Panc1 (cell line): Measurements from ENCODE around the gene ARHGAP44. TPM values are rescaled to one million over a fixed set of nuclear protein-coding genes. Genes with fewer than 3 reads are reported as not detected.

ENCODE experiments used
- ATAC-seq: fragments of 200-7000 bp; cut with Tn5 transposase; 2 replicates; pipeline ENCODE4 v1.9.1; 2020; ENCODE audit warnings: mild to moderate bottlenecking, moderate library complexity
- BruUV-seq: library from RNA; stranded (reverse); fragments of 400-500 nt; replicated peaks from 2 replicates; lab custom pipeline; 2021; lab: Mats Ljungman, UMichigan
- CTCF ChIA-PET: fragments of 300-600 bp; sonication (Branson Sonifier 250); formaldehyde crosslinking; loops from one replicate; lab custom pipeline; 2022; ENCODE audit warnings: antibody characterized with exemption; lab: Charles Lee
- POLR2A ChIA-PET: fragments of 300-600 bp; sonication (Branson Sonifier 250); formaldehyde crosslinking; loops from one replicate; lab custom pipeline; 2022; ENCODE audit warnings: antibody characterized with exemption; lab: Charles Lee
- DNase-seq: peaks from one replicate; pipeline ENCODE4 v3.0.0-alpha.2; 2010; ENCODE audit warnings: low read depth, low spot score
- H3K27ac ChIP-seq: 2 replicates; pipeline ENCODE4 v1.5.1; 2011; ENCODE audit warnings: mild to moderate bottlenecking, low read length, inconsistent platforms
- H3K27me3 ChIP-seq: fragments of 200-500 bp; sonication (Bioruptor generic); 2 replicates; pipeline ENCODE4 v1.6.0; 2014; ENCODE audit warnings: low read length, inconsistent platforms; ENCODE audit not compliant: control insufficient read depth, insufficient read depth
- H3K36me3 ChIP-seq: fragments of 200-500 bp; sonication (Bioruptor generic); 2 replicates; pipeline ENCODE4 v1.5.1; 2014; ENCODE audit warnings: inconsistent platforms, mild to moderate bottlenecking, low read length, moderate library complexity; ENCODE audit not compliant: control insufficient read depth, insufficient read depth
- H3K4me1 ChIP-seq: 2 replicates; pipeline ENCODE4 v1.5.1; 2011; ENCODE audit warnings: inconsistent platforms, mild to moderate bottlenecking, low read length, moderate library complexity; ENCODE audit not compliant: control insufficient read depth, insufficient read depth
- H3K4me3 ChIP-seq, 2 experiments: 2 replicates each; pipeline ENCODE4 v1.5.1; 2011 to 2012; ENCODE audit warnings: low read depth in 2 of 2, low read length in 2 of 2, mild to moderate bottlenecking in 2 of 2, inconsistent platforms in 1 of 2, moderate library complexity in 1 of 2
- H3K9me3 ChIP-seq: fragments of 200-500 bp; sonication (Bioruptor generic); 2 replicates; pipeline ENCODE4 v1.5.1; 2014; ENCODE audit warnings: low read depth, mild to moderate bottlenecking, inconsistent platforms, low read length, moderate library complexity; ENCODE audit not compliant: control insufficient read depth, insufficient read depth
- CTCF ChIP-seq: fragments of 450-650 bp; IDR thresholded peaks from 2 replicates; pipeline ENCODE4 v1.5.1; 2017; ENCODE audit warnings: mild to moderate bottlenecking
- POLR2AphosphoS5 ChIP-seq: IDR thresholded peaks from 2 replicates; pipeline ENCODE4 v1.6.1; 2012; ENCODE audit warnings: mild to moderate bottlenecking, low read depth, low read length, moderate library complexity
- REST ChIP-seq, 2 experiments: IDR thresholded peaks; 2 replicates each; pipeline ENCODE4 v1.6.1; 2011 to 2012; ENCODE audit warnings: low read depth in 2 of 2, control low read depth in 1 of 2, low read length in 1 of 2, mild to moderate bottlenecking in 1 of 2, moderate library complexity in 1 of 2; ENCODE audit not compliant: insufficient read depth in 1 of 2
- SIN3A ChIP-seq: IDR thresholded peaks from 2 replicates; pipeline ENCODE4 v1.6.1; 2012; ENCODE audit warnings: low read depth, mild to moderate bottlenecking, low read length, moderate library complexity, borderline replicate concordance; ENCODE audit not compliant: insufficient read depth
- TCF7L2 ChIP-seq: IDR thresholded peaks from 2 replicates; pipeline ENCODE4 v1.6.1; 2011; ENCODE audit warnings: mild to moderate bottlenecking, low read depth, low read length, inconsistent platforms
- in situ Hi-C: cut with HindIII; loops from 2 replicates; pipeline ENCODE4 v1.10.0; 2016; ENCODE audit warnings: low sequenced_read_pairs, low pct_unique_long_range_greater_than_20kb
- intact Hi-C: fragments of 100-400 bp; cut with micrococcal nuclease; formaldehyde crosslinking; loops from one replicate; pipeline ENCODE4 v1.10.0; 2022; ENCODE audit not compliant: unreplicated experiment
- total RNA-seq: library from RNA; stranded (reverse); gene quantifications from one replicate; pipeline ENCODE4 v1.2.1, GENCODE V29; 2021; ENCODE audit not compliant: unreplicated experiment

Gene ARHGAP44
- total RNA-seq, 1 experiment from 2014 or later = 0.80 TPM

DNA sequence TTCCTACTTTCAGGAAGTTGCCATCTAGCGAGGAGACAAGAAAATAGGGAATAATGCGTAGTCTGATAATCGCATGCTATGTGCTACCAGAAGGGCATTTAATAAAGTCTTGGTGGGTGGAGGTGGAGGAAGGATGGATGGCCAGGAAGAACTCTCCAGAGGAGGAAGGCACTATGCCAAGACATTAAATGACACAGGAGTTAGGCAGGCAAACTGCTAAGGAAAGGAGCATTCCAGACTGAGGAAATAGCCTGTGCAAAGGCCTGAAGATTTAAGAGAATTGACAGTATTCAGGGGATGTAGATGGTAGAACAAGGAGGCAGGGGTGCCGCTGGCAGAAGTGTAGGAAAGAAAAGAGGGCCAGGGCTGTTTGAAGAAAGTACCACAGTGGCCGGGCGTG lies 19.3 kb upstream of the ARHGAP44 start:
- no peak for DNase-seq
- CTCF ChIA-PET = no interaction called here
- Histone ChIP-seq H3K9me3 (no peaks in the 10 kb centered on the region), H3K27me3 (peaks cover 2% of the 10 kb centered on the region; the same call in 1 of the 2 replicates), H3K4me1 (no peaks in the 10 kb centered on the region), H3K36me3 (no peaks in the 10 kb centered on the region), H3K27ac (no peak overlapping the region), H3K4me3 (no peak overlapping the region)
- in situ Hi-C loops = no loop called here
- POLR2A ChIA-PET = no interaction called here
- ATAC-seq = no peak
- TF ChIP-seq SIN3A (no peak), TCF7L2 (no peak), REST (IDR thresholded peaks at IDR 0.05; ENCODE audit: insufficient read depth in 1 of 2, low read depth in 2 of 2, low read length in 1 of 2) (no peak)
- intact Hi-C loops = no loop called here
- no TSS peak for BruUV-seq

GRCh38 chr17:12773153-12773552 lies 16.1 kb upstream of the ARHGAP44 start:
- H3K4me3 ChIP-seq = no peak overlapping the region
- H3K36me3 ChIP-seq = no peaks in the 10 kb centered on the region
- no peaks in the 10 kb centered on the region; the same call in 1 of the 2 replicates for H3K27me3 ChIP-seq
- H3K4me1 ChIP-seq = no peaks in the 10 kb centered on the region
- no peak overlapping the region for H3K27ac ChIP-seq
- no TSS peak for BruUV-seq
- no peaks in the 10 kb centered on the region for H3K9me3 ChIP-seq
- TF ChIP-seq REST (IDR thresholded peaks at IDR 0.05; ENCODE audit: insufficient read depth in 1 of 2, low read depth in 2 of 2, low read length in 1 of 2) (no peak), SIN3A (no peak), POLR2AphosphoS5 (no peak), CTCF (no peak), TCF7L2 (no peak)
- DNase-seq = no peak
- in situ Hi-C loops (no loop called here), intact Hi-C loops (no loop called here)
- no peak for ATAC-seq
- POLR2A ChIA-PET = no interaction called here
- CTCF ChIA-PET = no interaction called here
